ENCODE measurements around the gene FBXO41. TPM values are rescaled to one million over a fixed set of nuclear protein-coding genes. Genes with fewer than 3 reads are reported as not detected.
"Not testable (repeated sequence)": the region's sequence is repeated elsewhere in the genome, so short reads cannot be mapped to it uniquely, and the experiment has no call there.

FBXO41 gene
- total RNA-seq, 1 donor from 2014 or later: 6.6 TPM

DNA sequence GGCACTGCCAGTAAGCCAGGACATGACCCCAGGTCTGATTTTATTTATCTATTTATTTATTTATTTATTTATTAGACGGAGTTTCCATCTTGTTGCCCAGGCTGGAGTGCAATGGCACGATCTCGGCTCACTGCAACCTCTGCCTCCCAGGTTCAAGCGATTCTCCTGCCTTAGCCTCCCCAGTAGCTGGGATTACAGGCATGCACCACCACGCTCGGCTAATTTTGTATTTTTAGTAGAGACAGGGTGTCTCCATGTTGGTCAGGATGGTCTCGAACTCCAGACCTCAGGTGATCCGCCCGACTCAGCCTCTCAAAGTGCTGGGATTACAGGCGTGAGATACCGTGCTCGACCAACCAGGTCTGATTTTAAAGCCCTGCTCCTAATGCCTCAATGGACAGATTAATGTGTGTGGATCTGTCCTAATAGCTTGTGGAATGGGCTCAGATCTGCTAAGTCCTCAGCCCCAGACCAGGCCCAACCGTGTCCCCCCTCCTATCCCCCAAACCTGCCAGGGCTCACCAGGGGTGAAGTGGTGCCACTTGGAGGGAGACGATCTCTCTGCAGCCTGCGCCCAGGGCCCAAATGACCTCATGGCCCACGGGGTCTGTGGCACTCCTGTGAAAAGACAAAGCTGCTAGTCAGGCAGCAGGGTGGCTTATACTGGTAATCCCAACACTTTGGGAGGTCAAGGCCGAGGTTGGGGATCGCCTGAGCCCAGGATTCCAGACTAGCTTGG lies 21.4 kb downstream of the FBXO41 start:
- DNase-seq (ENCODE audit: low spot score): not testable (repeated sequence)

DNA sequence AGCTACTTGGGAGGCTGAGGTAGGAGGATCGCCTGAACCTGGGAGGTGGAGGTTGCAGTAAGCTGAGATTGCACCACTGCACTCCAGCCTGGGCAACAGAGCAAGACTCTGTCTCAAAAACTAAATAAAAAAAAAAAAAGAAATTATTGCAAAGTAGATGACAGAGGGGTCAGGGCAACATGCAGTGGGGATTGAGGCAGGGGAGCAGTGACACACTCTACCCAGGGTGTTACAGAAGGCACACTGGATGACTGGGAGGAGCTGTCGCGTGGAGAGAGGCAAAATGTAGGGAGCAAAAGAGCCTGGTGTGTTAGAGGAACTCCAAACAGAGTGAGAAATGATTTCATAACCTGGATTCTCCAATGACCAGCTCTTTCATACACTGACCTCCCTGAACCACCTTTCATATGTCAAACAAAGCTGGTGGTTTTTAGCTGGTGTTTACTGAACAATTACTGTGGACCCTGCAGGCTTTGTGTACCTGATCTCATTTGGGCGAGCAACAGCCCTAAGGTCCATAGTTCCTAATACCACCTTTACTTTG lies 22.1 kb downstream of the FBXO41 start:
- DNase-seq (ENCODE audit: low spot score): no peak

DNA sequence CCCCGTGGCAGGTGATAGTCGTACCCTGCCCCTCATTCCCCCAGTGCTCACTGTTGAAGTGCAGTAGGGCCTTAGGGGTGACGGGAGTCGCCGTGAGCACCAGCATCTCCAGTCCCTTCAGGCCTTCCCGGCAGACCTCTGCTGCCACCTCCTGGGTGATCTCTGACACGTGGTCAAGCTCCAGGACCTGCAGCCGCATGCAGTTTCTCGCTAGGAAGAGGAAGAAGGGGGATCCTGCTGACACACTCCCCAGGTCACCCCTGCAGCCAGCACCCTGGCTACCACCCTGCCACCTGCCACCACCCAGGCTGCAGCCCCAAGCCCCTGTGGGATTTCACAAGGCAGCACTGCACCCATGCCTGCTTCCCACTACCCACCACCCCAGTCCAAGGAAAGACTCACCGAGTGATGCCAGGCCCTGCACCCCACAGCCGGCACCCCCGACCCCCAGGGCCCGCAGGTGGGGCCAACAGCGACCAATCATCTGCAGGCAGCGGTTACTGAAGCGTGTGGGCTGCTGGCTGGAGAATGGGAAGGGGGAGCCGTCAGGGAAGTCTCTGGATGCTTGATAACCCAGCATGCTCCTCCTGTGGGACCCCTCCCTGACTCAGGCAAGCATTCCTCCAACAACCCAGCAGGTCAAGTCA lies 23.8 kb downstream of the FBXO41 start:
- no peak for DNase-seq (ENCODE audit: low spot score)

DNA sequence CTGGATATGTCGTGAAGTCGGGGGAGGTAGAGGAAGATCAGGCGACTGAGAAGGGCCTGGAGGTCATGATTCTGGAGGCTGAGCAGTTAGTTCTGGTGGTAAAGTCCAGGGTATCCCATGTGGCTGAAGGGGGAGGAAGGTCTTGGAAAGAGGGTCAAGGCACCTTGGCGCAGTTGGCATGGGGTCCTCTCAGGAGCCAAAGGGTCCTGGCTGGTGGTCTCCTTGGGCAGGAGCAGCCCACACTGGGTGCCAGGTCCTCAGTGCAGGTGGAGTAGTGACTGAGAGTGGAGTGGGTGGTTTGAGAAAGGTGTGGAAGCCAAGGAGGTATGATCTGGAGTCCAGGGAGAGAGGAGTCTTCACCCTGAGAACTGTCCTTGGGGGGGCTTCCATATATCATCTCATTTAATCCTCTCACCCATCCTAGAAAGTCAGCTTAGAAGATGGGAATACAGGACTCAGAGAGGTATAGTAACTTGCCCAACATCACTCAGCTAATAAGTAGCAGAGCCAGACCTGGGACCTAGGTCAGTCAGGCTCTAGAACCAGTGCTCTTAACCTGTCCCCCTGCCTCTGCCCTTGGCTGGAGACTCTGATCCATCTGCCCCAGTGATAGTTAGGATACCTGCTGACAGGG lies 24.5 kb downstream of the FBXO41 start:
- no peak for DNase-seq (ENCODE audit: low spot score)

DNA sequence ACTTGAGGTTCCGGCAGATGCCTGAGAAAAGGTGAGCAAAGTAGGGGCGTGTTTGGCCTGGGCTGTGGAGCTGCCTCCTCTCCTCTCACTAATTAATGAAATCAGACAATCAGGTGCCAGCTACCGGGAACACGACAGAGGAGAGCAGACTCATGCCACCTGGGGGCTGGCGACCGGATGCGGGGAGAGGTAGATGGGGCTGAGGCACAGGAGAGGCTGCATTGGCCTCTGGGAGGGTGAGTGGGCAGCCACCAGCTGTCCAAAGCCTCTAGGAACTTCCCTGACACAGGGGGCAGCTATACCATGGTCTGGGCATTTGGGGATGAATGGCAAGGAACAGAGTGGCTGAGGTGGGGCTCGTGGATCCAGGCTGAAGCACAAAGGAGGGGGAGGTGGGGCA lies 25.0 kb downstream of the FBXO41 start:
- DNase-seq (ENCODE audit: low spot score): no peak

DNA sequence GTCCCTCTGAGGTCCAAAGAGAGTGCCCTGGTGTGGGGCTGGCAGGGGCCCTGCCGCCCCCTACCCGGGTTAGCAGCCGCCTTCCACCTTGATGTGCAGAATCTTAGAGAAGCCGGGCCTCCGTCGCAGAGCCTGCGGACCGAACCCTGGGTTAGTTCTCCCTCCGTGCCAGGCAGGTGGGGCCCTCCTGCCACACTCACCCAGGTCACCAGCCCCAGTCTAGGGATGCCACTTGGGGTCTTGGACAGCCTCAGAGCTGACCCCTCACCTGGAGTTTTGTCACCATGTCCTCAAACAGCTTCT lies 25.4 kb downstream of the FBXO41 start:
- DNase-seq (ENCODE audit: low spot score): no peak

DNA sequence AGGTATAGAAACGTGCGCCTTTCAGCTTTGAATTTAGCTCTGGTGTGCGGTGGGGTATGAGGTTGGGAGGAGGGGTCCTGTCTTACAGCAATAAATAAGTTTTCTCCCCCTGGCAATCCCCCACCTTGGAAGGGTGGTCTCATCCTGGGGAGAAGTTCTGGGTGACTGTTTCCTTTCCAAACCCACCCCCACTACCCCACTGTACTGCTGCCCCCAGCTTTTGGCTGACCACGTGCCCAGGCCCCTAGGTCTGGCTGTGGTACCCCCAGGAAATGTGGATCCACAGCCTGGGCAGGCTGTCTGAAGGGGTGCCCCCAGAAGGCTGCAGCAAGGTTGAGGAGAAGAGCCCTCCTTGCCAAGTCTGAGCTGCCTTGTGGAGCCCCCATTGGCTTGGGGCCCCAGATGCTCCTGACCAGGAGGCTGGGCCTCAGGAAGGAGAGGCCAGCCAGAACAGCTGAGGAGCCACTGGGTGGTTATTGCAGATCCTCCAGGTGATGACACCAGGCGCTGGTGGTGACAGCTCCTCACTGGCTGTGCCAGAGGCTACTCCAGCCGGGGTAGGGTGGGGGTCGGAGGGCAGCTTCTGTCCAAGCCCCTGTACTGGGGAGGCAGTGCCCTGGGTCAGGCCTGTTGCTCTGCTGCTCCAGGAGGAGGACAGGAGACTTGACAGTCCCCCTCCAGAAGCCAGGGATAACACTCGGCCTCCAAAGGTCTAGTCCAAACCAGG lies 25.9 kb downstream of the FBXO41 start:
- no peak for DNase-seq (ENCODE audit: low spot score)

DNA sequence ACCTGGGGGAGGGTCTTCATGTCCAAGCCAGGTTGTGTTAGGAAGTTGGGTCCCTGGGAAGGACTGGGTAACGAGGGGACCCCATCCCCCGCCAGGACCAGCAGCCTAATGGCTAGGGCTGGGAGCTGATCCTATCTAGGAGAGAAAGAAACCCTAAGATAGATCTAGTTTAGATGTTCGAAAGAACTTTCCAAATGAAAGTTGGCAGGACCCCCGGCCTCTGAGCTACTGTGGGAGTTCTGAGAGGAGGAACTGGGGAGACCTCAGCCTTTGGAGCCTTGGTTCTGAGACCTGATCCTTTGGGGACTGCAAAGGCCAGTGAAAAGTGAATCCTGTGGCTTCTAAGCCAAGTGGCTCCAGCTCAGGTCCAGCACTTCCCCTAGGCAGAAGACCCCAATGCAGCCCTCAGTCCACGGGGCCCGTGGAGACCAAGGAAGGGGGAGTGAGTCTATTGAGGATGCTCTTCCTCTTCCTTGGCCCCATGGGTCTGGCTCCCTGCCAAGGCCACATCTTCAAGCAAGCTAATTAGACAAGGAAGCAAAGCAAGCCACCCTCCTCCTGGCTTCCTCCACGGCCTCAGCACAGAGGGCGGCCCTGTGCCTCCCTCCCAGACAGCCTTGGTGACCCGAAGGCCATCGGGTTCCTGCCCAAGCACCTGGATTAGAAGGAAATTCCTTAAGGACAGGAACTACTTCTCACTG lies 26.7 kb downstream of the FBXO41 start:
- DNase-seq (ENCODE audit: low spot score): no peak

DNA sequence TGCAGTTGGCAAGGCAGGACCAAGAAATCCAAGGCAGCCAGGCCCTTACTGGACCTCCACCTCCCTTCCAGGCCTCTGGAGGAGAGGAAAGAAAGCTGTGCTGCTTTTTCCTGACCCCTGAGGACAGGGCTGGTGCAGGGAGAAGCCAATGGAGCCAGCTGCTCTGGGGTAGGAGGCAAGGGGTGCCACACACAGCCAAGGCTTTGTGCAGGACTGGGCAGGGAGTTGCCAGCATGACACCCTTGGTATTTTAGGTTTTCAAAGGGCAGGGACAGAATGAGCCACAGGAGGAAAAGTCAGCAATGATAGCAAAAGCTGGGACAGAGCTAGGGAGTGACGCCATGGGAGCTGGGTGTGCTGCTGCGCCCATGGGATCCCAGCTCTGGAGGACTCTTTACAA lies 27.3 kb downstream of the FBXO41 start:
- DNase-seq (ENCODE audit: low spot score): no peak

DNA sequence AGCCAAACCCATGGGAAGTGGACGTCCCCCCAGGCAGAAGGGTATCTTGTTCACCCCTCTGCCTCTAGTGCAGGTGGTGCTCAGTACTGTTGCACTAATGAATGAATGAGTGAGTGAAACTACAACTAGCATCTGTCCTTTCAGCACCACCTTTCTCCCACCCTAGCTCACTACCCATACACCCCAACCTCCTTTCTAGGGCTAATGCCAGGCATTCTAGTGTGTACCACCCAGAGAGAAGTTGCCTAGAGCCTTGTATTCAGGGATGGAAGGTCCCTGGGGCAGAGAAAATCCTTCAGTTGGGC lies 27.7 kb downstream of the FBXO41 start:
- DNase-seq (ENCODE audit: low spot score): no peak

DNA sequence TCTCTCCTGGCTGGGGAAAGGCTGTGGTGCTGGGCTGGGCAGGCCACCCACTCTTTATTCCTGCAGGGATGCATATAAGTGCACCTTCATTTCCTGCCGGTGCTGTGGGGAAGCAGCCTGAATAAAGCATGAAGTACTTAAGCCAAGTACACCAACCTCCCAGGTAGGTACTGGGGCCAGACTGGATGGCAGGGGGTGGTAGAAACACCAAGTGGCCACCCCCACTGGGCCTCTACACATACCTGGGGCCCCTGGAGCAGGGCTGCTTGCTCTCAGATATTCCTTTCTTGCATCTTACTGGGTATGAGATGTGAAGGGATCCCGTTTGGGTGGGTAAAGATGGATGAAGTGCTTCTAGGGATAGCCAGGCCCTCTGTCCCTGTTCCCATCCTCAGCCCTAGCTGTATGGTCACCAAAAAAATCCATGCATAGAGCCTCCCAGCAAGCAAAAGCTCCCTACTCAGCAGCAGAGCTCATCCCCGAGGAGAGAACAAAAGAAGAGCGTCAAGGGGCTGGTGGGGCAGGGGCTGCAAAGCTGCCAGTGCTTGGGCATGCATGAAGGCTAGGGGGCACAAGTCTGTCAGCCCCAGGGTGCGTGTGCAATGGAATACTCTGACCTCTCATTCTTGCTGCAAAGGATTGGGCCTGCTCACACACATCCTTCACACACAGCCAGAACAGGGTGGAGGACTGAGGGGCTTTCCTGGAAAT lies 28.2 kb downstream of the FBXO41 start:
- no peak for DNase-seq (ENCODE audit: low spot score)

DNA sequence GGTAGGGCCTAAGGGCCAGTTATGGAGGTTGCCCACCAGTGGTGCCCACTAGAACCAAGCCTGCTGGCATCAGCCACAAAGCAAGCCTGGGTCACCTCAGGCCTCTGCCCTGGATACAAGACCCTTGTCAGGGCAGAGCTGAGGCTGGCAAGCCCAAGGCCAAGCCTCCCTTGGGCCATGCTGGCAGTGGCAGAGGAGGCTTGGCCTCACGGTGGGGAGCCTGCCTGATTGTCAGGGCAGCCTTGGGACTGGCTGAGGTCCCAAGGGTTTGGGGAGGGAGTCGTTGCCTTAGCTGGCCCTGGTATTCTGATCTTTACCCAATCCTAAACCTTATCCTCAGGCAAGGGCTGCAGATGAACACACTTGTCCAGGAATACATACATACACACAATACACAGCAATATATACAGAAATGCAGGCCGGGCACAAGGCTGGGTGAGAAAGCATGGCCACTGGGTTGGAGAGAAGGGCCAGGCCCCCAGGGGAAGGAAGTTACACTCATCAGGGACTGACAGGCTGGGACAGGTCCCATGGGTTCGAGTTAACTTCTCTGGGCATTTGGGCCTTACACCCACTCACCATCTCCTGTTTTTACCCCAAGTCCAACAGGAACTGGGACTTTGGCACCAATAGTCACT lies 29.2 kb downstream of the FBXO41 start:
- DNase-seq (ENCODE audit: low spot score): no peak

DNA sequence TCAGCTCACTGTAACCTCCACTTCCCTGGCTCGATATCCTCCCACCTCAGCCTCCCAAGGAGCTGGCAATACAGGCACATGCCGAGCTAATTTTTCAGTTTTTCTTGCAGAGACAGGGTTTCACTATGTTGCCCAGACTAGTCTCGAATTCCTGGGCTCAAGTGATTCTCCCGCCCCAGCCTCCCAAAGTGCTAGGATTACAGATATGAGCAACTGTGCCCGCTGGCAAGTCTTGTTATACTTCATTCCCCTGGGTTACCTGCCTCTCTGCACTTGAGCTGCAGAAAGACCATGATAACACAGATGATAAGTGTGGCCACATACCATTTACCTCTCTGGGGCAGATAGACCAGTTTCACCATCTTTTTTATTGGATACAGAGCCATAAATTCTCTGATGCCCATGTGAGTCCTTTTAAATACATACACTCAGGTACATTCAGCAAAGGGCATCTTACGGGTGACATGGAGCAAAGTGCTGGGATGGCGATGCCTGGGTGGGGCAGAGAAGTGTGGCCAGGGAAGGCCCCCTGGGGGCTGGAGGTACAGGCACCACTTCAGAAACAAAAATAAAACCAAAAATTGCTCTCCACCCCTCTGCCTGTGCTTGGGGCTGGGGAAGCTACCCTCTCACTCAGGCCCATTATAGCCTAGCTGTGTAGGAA lies 29.8 kb downstream of the FBXO41 start:
- no peak for DNase-seq (ENCODE audit: low spot score)

DNA sequence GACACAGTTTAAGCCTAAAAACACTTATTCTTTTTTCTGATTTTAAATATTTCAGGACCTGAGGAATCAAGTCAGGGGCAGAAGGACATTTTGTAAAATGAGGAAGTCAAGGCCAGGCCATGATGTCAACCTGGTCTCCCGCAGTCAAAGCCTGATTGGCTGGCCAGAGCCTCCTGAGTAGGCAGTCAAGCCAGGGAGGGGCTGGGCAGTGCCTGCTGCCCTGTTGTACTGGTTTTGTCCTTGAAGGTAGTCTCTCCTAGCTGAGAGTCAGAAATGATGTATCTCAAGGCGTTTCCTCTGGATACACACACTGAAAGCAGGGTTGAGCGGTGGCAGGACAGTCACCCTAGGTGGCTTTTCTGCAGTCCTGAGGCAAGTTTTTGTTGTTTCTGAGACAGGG lies 30.4 kb downstream of the FBXO41 start:
- DNase-seq (ENCODE audit: low spot score): no peak

DNA sequence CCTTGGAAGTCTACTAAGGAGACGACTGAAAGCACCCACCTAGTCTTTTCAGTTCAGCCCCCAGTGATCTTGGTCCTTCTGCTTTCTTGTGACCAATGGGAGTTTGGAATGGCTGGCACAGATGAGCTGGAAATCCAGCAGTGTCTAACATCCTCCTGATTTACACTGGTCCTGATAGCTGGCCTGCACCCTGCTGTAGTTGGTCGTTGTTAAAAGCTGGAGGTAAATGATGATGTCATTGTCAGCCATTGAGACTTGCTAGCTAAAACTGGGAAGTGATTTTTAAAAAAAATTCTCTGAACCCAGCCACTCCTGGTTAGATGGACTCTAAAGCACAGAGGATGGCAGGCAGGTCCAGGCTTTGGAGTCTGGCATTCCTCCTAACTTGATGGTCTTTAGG lies 30.9 kb downstream of the FBXO41 start:
- DNase-seq (ENCODE audit: low spot score): no peak

DNA sequence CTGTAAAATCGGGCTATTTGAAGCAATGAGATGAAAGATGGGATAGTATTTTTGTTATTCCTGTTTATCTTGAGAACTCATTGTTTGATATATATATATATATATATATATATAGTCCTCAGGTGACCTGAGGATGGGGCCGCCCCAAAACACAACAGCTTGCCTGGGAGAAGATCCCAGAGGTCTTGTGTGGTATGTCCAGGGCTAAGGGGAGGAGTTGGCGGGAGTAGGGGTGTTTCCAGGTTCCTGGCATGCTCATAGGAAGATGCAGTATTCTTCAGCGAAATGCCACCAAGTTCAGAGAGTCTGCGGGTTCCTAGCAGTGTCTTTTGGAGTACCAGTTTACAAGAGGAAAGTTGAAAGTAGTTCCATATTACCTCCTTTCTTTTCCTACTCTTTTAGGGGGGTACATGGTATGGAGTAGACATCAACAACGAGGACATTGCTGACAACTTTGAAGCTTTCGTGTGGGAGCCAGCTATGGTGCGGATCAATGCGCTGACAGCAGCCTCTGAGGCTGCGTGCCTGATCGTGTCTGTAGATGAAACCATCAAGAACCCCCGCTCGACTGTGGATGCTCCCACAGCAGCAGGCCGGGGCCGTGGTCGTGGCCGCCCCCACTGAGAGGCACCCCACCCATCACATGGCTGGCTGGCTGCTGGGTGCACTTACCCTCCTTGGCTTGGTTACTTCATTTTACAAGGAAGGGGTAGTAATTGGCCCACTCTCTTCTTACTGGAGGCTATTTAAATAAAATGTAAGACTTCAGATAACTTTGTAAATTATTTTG lies 31.8 kb downstream of the FBXO41 start:
- no peak for DNase-seq (ENCODE audit: low spot score)

DNA sequence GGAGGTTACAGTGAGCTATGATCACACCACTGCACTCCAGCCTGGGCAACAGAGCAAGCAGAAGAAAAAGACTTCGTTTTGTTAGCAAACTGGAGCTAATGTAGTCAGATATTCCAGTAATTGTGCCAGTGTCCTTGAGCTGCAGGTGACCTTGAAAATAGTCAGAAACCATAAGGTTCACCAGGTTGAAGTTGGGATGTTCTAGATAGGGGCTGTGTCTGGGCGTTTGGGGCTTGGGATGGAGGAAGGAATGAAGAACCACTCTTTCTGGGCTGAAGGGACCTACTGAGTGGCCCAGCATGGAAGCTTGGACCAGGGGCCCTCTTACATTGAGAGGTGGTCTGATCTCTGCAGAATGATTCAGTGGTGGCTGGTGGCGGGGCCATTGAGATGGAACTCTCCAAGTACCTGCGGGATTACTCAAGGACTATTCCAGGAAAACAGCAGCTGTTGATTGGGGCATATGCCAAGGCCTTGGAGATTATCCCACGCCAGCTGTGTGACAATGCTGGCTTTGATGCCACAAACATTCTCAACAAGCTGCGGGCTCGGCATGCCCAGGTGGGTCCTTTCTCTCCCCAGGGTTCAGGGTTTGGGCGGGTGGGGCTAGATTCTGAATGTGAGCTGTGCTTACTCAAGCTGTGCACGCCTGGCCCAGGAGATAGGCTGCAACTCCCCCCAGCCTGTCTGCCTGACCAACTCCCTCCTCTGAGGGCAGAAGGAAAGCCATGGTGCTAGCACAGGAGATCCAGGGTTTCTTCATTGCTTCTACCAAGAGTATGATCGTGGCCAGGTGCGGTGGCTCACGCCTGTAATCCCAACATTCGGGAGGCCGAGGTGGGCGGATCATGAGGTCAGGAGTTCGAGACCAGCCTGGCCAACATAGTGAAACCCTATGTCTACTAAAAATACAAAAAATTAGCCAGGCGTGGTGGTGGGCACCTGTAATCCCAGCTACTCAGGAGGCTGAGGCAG lies 33.1 kb downstream of the FBXO41 start:
- DNase-seq (ENCODE audit: low spot score): no peak

DNA sequence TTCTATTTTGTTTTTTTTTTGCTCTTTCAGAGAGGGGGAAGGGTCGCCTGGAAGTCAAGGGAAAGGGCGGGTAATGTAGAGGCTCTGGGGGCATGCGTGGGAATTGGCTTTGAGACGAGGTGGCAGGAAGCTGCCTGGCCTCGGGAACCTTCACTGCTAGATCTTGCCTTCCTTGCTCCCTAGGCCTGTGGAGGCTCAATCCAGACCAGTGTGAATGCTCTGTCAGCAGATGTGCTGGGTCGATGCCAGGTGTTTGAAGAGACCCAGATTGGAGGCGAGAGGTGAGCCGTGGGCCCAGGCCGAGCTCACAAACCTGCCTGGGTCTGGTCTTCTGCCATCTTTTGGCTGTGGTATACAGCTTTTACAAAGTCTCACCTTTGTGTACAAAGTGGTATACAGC lies 34.6 kb downstream of the FBXO41 start:
- DNase-seq (ENCODE audit: low spot score): no peak
